GM21360 (cell line): ENCODE data around the gene CDH13.

Experiments
- ATAC-seq: cut with Tn5 transposase; IDR thresholded peaks from one replicate; pipeline ENCODE4 v1.9.1; 2021; ENCODE audit warnings: mild to moderate bottlenecking, moderate library complexity; ENCODE audit not compliant: unreplicated experiment

The CDH13 gene

DNA sequence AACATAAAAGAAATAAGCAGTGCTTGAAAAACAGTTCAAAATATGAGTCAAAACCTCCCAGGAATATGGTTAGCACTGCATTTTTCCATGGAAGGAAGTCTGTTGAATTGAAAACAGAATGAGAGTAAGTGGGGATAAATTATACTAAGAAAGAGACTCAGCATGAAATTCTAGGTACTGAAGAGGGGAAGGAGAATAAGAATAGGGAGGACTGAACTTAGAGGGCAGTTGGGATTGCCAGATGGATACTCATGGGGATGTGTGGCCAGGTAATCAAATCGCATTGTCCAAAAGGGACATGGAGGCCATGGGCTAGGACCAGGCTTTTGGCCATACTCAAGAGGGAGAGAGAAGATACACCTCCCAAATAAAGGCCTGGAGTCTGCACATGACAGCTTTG is 247.9 kb downstream of the CDH13 start:
- no peak for ATAC-seq

DNA sequence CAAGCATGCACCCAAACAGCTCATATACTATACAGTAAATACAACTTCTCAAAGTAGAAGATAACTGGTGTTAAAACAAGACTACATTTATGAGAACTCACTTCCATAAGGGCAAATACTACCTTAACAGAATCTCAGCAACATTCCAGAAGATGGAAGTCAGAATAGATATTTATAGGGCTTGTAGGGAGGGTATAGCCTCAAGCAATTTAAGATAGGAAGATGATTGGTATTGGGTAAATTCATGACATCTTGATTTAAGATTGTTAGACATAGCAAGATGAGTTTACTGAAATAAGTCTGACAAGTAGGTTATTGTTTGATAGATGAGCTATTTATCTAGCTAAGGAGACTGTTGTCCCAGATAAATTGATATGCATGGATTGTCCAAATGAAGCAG is 250.2 kb downstream of the CDH13 start:
- ATAC-seq, result no peak

DNA sequence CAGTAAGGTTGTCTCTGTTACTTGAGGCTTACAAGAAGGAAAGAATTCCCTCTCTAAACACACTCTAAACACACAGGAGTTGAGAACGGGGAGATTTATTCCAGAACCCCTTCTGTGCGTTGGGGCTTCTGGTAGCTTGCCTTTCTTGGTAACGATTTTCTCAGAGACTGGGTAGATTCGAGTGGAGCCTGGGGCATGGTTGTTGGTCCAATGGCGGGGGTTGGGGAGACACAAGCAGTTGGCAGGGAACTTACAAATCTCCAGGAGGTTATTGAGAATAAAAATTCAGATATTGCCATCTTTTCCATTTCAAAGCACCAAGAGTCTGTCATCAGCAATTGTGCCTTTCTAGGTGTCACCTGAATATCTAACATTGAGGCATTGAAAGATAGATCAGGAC is 251.7 kb downstream of the CDH13 start:
- ATAC-seq, result no peak

DNA sequence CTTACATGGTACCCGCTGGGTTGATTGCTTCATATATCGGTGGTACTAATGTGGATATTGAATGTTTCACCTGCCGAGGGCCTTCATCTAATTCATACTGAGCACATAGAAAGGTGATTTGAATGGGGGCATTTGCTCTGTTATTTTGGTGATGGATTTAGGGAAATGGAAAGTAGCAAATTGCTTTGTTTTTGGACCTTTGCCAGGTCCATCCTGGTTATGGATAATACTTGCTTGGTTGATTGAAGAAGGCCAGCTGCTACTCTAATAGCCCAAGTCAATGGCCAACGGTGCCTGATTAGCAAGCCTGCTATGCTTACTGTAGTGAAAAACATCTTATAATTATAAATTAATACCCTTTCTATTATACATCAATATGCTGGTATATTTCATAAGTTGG is 253.6 kb downstream of the CDH13 start:
- ATAC-seq, result no peak

DNA sequence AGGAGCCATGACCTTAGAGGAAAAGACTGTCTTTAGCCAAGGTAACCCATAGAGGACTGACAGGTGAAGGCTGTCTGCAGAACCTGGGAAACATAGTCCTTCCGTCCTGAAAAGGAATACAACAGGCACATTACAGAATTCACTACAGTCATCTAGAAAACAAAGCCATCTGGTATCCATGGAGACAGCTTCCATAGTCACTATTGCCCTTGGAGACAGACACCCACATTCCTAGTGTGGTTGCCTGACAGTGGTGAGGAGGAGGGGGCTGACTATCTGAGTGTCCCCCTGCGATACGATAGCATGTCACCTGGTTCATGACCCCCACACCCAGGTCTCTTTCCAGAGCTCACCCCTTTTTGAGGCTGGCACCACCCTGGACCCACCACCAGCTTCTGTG is 254.7 kb downstream of the CDH13 start:
- ATAC-seq, result no peak

DNA sequence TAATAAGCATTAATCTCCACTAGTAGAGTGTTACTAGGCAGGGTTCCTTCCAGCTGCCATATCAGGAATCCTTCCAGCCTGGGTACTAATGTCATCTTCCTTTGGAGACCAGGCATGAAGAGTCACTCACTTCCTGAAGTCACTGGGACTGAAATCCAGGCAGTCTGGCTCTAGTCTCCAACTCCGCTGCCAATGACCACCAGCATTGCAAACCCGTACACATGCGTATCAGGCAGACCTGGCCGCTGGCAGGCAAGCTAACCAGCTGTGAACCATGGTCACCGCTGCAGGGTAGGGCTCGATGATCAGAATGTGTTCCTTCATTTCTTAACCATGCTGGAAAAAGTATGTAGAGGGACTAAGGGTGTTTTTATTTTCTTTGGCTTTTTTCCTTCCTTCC is 255.5 kb downstream of the CDH13 start:
- no peak for ATAC-seq

DNA sequence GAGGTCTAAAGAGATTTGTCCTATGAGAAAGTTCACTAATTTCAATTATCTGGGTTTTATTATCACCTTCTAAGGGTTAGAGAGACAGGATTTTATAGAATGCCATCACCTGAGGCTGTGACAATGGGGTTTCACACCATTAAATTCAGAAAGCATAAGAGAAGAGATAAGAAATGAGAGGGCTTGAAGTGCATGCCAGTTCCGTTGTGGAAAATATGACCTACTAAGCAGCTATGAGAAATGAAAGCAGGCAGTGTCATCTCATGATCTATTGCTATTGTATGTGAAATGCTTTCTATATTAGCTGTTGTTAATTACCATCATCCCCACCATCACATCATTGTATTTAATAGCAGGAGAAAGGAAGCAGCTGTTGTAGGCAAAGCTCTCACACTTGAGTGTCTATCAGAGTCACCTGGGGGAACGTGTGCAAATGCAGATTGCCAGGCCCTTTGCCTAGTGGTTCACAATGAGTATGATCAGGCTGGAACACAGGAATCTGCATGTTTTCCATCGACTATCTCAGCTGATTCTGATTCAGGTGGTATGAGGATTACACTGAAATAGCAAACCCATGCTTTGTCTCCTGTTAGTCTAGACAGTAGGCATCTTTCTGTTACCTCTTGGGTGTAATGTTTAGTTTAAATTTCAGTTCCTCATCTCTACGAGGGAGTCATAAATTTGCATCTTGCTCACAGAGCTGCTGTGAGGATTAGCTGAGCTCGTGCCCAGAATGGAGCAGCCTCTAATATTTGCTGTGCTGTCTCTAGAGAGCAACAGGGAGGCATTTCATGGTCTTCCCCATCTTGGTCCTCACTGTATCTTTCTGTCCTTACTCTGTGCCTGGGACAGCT is 256.4 kb downstream of the CDH13 start:
- peak; percentile 54 for ATAC-seq

DNA sequence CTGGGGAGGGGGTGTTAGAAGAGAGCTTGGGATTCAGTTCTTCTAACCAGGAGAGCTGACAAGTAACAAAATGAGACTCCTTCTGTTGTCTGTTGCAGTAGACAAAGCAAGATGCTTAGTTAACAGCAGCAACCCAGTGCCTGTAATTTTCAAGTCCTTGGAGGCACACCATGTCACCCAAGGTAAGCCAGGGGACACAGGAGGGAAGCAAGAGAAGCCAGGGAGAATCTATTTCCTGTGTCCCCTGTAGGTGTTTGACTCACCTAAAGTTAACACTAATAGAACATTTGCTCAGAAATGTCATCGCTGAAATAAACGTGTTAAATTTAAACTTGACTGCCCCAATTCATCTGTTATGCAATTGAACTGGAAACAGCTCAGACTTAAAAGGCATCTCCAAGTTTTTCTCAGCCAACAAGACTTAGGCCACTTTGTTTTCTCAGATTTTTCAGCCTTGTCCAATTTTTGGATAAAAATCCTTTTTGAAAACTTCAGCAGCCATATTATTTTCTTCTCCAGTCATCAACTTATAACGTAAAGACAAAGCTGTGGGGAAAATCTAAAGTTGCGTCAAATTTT is 257.6 kb downstream of the CDH13 start:
- no peak for ATAC-seq

DNA sequence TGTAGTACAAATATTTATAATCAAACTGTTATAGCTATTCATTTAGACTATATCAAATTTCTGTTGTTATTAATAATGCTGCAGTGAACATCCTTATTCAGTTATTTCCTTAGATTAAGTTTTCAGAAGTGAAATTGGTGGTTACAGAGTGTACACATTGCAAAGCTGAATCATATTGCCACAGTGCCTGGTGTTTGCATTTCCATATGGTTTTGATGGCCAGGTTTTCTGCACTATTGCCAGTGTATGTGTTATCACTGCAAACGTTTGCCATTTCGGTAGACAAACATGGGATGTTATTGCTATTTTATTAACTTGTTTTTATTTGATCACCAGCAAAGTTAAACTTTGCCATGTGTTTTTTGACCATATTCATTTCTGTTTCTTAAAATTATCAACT is 259.4 kb downstream of the CDH13 start:
- no peak for ATAC-seq

DNA sequence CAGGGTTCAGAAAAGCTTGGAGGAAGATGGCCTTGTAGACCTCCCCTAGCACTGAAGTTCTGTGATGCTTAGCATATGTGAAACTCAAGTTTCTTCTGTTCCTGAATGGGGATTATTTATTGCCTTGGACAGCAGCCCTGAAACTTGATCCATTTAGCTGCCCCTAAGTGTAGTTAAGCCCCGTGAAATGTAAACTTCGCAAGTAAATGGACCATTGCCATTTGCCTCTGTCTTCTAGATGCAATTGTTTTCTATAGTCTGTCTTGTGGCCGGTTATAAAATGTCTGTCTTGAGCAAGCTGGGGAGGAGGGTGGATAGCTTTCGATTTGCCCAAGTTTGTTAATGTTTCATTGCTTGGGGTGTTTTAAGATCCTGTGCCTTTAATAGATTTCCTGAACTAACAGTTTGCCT is 261.8 kb downstream of the CDH13 start:
- ATAC-seq, result no peak

DNA sequence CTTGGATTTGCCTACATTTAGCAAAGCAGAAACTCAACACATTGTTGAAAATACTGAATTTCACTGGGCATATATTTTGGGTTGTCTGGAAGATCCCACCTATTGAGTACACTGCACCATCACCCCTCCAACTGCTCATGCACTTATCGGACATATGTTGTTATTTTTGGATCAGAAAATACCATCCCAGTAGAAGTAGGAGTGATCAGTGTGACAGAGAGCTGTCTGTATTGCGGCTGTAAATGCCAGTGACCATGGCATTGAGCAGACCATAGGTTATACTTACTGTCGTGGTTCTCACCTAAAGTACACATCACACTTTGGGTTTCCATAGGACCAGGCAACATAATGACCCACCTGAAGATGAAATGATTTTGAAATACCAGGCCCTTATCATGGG is 264.7 kb downstream of the CDH13 start:
- ATAC-seq, result no peak

DNA sequence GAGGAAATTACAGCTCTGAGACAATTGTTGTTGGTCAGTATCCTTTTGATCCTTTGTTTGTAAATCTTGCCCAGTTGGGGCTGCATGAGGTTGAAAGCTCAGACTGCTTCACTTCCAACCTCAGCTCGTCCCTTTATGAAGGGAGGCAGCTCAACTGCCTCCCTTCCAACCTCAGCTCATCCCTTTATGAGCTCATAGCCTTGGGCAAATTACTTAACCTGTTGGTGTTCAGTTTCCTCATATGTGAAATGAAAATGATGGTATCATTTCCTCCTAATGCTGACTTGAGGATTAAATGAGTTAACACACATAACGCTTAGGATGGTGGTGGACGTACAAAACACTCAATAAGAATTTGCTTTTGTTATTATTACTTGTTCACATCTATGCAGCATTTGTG is 265.1 kb downstream of the CDH13 start:
- ATAC-seq, result no peak

DNA sequence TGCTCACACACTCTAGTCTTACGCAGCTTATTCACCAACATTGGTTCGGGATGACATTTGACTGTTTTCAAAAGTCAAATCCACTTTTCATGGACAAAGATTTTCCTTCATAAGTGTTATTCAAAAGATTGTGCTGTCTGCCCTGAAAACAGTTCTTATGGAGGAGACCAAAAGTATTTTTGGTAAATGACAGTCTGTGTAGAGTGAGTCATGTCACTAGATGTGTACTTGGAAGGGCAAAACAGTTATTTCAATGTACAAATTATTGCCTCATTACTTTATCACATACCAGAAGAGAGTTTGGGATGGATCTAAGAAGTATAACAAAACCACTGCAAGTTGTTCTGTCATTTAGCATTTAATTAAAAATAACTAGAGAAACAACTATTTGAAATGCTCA is 265.6 kb downstream of the CDH13 start:
- no peak for ATAC-seq

DNA sequence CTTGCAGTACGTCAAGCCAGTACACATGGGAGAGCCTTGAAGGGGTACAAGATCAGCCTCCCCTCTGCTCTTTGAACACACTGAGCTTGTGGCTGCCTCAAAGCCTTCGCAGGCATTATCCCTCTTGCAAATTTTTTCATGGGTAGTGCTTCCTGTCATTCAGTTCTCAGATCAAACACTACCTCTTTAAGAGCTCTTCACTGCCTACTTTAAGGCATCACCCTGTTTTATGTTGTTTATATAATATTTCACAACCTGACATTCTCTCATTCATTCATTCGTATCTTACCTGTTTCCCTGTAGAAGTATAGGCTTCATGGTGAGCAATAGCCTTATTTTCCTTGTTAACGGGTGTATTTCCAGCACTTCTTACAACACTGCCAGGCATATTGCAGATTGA is 269.1 kb downstream of the CDH13 start:
- ATAC-seq, result no peak

DNA sequence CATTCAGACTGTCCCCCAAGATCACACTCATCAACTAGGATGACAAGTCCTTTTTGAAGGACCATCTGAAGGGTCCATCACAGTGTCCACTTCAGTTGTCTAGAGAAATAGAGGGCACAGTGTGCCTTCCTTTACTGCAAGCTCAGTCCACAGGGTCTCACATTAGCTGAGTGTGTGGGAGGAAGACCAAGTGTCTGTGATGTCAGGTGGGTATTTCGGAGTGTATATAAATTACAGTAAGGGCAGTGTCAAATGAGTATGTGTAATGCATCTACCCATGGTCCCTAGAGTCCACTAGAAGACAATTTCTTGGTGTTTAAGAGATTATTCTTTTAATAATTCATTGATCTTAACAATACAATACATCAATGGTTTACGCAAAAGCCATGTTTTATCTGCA is 272.2 kb downstream of the CDH13 start:
- ATAC-seq, result no peak

DNA sequence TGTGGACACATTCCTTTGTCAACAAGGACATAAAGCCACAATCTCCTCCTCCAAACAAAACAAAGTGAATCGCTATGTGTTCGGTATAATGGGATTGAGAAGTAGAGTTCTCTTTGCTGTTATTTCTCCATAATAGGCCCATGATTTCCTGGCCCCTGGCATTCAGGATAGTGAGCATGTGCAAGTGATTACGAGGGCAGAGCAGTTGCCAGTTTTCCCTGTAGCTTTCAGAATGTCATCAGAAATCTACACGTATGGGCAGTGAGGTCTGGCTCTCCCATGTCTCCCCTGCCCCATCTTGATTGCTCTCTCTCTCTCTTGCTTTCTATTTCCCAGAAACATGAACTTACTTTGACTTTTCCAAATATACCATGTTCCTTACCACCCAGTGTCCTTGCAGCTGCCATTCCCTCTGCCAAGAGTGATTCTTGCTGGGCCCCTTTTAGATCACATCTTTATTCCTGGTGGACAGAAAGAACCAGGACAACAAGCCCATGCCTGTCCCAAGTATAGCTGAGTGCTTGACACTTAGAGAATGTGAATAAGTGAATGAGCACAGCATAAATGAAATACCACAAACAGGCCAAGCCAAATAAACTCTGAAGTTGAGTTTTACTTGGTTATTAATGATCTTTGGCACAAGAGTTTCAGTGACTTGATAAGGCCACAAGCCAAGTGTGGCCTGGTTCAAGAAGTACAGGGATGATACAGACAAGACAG is 273.1 kb downstream of the CDH13 start:
- ATAC-seq, result no peak

DNA sequence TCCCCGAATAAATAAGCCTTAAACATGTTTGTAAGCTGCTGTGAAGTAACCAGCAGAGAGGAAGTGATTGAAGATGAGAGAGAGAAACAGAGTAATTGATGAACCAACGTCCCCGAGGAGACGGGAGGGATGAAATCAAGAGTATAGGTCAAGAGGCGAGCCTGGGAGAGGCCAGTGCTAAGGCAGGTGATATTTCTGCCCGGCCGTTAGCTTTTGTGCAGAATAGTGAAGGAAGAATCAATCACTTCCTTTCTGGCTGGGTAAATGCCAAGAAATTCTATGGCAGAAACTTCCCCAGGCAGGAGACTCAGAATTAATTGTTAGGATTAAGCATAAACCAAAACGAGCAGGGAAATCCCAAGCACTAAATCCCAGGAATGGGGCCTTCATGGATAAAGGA is 273.8 kb downstream of the CDH13 start:
- ATAC-seq, result no peak

DNA sequence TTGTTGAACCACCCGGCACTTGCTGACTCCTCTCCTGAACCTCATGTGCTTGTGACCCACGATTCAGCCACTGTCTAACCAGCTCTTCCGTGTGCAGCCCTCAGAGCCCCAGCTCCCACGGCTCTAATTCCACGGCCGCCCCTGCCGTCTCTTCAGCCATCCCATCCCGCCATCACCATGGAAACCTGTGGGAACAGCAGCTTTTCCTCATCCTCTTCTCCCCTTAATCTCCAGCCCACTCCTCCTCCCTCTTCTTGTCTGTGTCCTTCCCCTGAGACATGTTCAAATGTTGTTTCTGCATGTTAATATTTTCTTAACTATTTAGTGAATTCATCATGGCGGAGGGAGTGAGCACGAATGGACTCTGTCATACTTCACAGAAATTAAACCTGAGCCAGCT is 285.2 kb downstream of the CDH13 start:
- ATAC-seq, result no peak

DNA sequence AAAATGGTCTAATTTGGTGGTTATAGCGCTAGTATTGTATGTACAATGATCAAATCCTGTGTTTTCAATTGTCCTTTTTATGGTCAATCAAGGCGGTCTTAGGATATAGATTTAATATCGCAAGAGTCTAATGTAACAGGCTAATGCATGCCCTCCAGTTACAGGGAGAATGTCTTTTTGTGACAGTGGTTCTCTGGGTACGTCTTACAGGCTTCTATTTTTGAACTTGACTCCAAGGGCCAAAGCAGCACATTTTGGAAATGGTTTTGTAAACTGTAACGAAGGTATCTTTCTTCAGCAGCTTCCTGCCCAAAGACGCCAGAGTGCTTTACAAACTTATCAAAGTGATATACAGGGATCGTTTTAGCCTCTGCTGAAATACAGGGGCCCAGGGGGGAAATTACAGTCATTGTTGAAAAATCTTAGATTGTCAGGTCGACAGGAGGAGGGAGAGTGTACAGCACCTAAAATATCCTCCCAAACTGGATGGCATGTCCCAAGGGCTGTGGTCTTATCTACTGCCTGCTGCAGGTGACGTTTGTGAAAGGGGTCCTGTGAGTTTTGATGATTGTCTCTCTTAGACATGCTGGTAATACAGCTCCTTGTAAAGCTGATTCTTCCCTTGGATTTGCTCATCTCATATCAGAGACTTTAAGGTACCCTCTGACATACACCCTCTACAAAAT is 288.5 kb downstream of the CDH13 start:
- ATAC-seq, result no peak

DNA sequence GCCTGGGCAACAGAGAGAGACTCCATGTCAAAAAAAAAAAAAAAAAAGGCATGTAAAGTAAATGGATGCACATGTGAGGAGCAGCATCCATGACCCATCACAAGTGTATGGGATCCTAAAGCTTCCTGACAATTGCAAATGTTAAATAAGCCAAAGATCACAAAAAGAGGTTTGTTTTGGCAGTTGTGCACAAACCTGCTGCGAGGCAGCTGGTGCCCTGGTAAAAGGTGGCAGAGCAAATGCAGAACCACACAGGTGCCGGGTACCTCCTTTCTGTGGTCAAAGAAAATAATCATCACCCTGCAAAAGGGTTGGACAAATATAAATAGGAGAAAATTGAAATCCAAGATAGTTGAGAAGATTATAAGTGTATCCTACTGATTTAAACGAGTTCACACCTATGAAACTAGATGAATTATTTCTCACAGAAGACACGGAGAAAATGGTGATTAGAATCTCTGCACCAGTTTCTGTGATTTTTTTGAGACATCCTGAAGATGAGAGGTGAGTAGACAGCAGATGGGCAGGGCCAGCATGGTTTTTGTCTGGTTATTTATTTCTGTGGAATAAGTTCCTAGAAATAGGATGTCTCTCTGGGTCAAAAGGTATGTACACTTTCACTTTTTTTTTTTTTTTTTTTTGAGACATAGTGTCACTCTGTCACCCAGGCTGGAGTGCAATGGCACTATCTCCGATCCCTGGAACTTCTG is 291.3 kb downstream of the CDH13 start:
- no peak for ATAC-seq
